Gastrocnemius medialis (tissue), 4 donors: ENCODE measurements around the gene GNAI2. TPM values are rescaled to one million over a fixed set of nuclear protein-coding genes. Genes with fewer than 3 reads are reported as not detected.

ENCODE experiments used
- ATAC-seq, 2 donors: fragments of 150-250 bp; one replicate each; pipeline ENCODE4 v1.9.1; 2016
- DNase-seq, 2 donors: peaks; one replicate each; pipeline ENCODE4 v3.0.0-alpha.2; 2019
- H3K27ac ChIP-seq, 4 donors: fragments of 200-600 bp; sonication (generic); 1 replicate in 1 of 4; 2 replicates in 3 of 4; pipeline ENCODE4 v1.5.1; 2016 to 2018; ENCODE audit warnings: mild to moderate bottlenecking in 2 of 4, moderate library complexity in 1 of 4
- H3K27me3 ChIP-seq, 3 donors: fragments of 200-600 bp; sonication (generic) in 2 of 3; 1 replicate in 1 of 3; 2 replicates in 2 of 3; pipeline versions ENCODE4 v1.5.1 to v1.6.0; 2016 to 2019; ENCODE audit warnings: mild to moderate bottlenecking in 1 of 3, moderate library complexity in 1 of 3
- H3K36me3 ChIP-seq, 2 donors: fragments of 200-600 bp; sonication (generic) in 1 of 2; one replicate each; pipeline ENCODE4 v1.5.1; 2017 to 2018
- H3K4me1 ChIP-seq, 2 donors: fragments of 200-600 bp; sonication (generic) in 1 of 2; one replicate each; pipeline ENCODE4 v1.5.1; 2016 to 2017; ENCODE audit warnings: mild to moderate bottlenecking in 2 of 2
- H3K4me3 ChIP-seq, 4 donors: fragments of 200-600 bp; sonication (generic) in 3 of 4; 1 replicate in 1 of 4; 2 replicates in 3 of 4; pipeline ENCODE4 v1.5.1; 2016 to 2019; ENCODE audit warnings: mild to moderate bottlenecking in 2 of 4
- H3K9me3 ChIP-seq, 3 donors: fragments of 200-600 bp; sonication (generic) in 2 of 3; 1 replicate in 1 of 3; 2 replicates in 2 of 3; pipeline ENCODE4 v1.5.1; 2016 to 2019
- POLR2A ChIP-seq, 2 donors: fragments of 450-650 bp; IDR thresholded peaks; one replicate each; pipeline ENCODE4 v1.6.1; 2017; ENCODE audit warnings: antibody characterized with exemption in 2 of 2, mild to moderate bottlenecking in 2 of 2, moderate library complexity in 2 of 2
- in situ Hi-C, 4 donors: fragments of 200-750 bp; cut with MboI; loops; one replicate each; pipeline versions ENCODE4 v1.15.0 to v1.8.0; 2017; ENCODE audit warnings: low sequenced_read_pairs in 4 of 4
- intact Hi-C: fragments of 100-400 bp; cut with DNase I; formaldehyde crosslinking; loops from one replicate; pipeline ENCODE4 v1.15.1; 2023; ENCODE audit warnings: low total_unique reads
- total RNA-seq, 4 donors: library from RNA; depleted of rRNA; stranded (reverse); fragments of >200 nt; gene quantifications; one replicate each; pipeline versions ENCODE4 v1.1.0 to v1.2.3, GENCODE V29; 2016
- TF ChIP-seq, protein P1 (sequence below), 5 experiments: fragments of 450-650 bp in 3 of 5; fragments of 200-600 bp in 2 of 5; sonication (generic) in 2 of 5; IDR thresholded peaks in 4 of 5; conservative IDR thresholded peaks in 1 of 5; 1 replicate in 4 of 5; 2 replicates in 1 of 5; pipeline ENCODE4 v1.5.1; 2016 to 2019; ENCODE audit warnings: antibody characterized with exemption in 5 of 5, mild to moderate bottlenecking in 3 of 5, moderate library complexity in 3 of 5

Gene GNAI2
- total RNA-seq, 4 donors from 2014 or later: 26.7 to 67.8 (median 39.8) TPM

GRCh38 chr3:50275996-50276761 is 40.2 kb downstream of the GNAI2 start:
- ATAC-seq: no peak
- Histone ChIP-seq H3K4me1 (peaks cover 20 to 35% of the 10 kb centered on the region in 2 donors), H3K9me3 (no peaks in the 10 kb centered on the region), H3K4me3 (no peak overlapping the region), H3K36me3 (no peaks in the 10 kb centered on the region), H3K27ac (no peak overlapping the region), H3K27me3 (no peaks in the 10 kb centered on the region)
- DNase-seq: no peak
- no peak for TF ChIP-seq POLR2A (IDR thresholded peaks at IDR 0.05)
- TF ChIP-seq, protein P1, sequence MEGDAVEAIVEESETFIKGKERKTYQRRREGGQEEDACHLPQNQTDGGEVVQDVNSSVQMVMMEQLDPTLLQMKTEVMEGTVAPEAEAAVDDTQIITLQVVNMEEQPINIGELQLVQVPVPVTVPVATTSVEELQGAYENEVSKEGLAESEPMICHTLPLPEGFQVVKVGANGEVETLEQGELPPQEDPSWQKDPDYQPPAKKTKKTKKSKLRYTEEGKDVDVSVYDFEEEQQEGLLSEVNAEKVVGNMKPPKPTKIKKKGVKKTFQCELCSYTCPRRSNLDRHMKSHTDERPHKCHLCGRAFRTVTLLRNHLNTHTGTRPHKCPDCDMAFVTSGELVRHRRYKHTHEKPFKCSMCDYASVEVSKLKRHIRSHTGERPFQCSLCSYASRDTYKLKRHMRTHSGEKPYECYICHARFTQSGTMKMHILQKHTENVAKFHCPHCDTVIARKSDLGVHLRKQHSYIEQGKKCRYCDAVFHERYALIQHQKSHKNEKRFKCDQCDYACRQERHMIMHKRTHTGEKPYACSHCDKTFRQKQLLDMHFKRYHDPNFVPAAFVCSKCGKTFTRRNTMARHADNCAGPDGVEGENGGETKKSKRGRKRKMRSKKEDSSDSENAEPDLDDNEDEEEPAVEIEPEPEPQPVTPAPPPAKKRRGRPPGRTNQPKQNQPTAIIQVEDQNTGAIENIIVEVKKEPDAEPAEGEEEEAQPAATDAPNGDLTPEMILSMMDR (IDR thresholded peaks at IDR 0.05 in 4 of 5, conservative IDR thresholded peaks at IDR 0.05 in 1 of 5): no peak
- intact Hi-C loops: no loop called here
- in situ Hi-C loops: loop anchor here in 1 of 4 donors (10.0 to 25.0 kb wide), 2 partner anchors 51 to 339 kb away; partner anchors contain the start of genes MON1A and RBM6

DNA sequence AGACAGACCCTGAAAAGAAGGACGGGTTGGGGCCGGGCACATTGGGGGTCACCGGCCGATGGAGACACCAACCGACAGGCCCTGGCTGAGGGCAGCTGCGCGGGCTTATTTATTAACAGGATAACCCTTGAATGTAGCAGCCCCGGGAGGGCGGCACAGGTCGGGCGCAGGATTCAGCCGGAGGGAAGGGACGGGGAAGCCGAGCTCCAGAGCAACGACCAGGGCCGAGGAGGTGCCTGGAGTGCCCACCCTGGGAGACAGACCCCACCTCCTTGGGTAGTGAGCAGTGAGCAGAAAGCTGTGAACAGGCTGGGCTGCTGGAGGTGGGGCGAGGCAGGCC is 40.7 kb downstream of the GNAI2 start:
- Histone ChIP-seq H3K27ac (no peak overlapping the region), H3K4me3 (no peak overlapping the region), H3K9me3 (no peaks in the 10 kb centered on the region), H3K27me3 (no peaks in the 10 kb centered on the region), H3K36me3 (no peaks in the 10 kb centered on the region), H3K4me1 (peaks cover 20 to 35% of the 10 kb centered on the region in 2 donors)
- intact Hi-C loops: no loop called here
- in situ Hi-C loops: loop anchor here in 1 of 4 donors (10.0 to 25.0 kb wide), 2 partner anchors 52 to 339 kb away; partner anchors contain the start of genes MON1A and RBM6
- no peak for ATAC-seq
- no peak for DNase-seq
- TF ChIP-seq POLR2A (IDR thresholded peaks at IDR 0.05): no peak
- TF ChIP-seq, protein P1 (IDR thresholded peaks at IDR 0.05 in 4 of 5, conservative IDR thresholded peaks at IDR 0.05 in 1 of 5): no peak

DNA sequence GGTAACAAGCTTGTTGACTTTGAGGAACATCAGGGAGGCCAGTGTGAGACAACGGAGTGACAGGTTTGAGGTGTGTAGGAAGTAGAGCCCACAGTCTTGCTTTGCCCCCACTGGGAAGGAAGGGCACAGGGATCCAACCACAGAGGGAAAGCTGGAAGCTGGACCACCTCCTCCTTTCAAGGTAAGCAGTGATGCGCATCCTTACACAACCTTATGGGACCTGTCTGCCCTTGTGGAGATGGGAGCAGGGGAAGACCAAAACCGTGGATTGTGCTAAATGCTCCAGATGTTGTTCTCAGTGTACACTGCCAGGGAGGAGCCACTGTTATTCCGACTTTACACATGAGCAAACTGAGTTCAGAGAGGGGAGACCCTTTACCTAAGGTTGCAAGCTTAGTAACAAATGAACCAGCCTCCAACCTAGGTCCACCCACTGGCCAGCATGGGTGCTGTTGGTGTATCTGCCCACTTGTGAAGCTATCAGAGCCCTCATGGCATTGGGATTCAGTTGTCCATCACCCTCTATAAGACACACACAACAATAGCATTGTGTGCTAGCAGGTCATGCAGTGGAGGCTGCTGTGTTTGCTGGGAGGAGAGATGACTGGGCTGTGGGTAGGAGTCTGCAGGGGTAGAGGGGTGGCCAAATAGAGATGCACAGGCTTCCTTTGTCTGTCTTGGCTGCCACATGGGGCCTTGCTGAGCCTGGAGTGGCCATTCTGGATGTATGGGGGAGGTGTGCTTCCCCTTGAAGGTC is 42.3 kb downstream of the GNAI2 start:
- H3K27me3 ChIP-seq: no peaks in the 10 kb centered on the region
- peak overlapping the region; percentile 77 to 88 (median 82) for H3K27ac ChIP-seq
- H3K36me3 ChIP-seq: no peaks in the 10 kb centered on the region
- in situ Hi-C loops: loop anchor here in 1 of 4 donors (10.0 to 25.0 kb wide), 2 partner anchors 54 to 341 kb away; partner anchors contain the start of genes MON1A and RBM6
- DNase-seq (no peak), ATAC-seq (peak in 1 of 2 donors; percentile 23)
- intact Hi-C loops: no loop called here
- TF ChIP-seq, protein P1 (IDR thresholded peaks at IDR 0.05 in 4 of 5, conservative IDR thresholded peaks at IDR 0.05 in 1 of 5): no peak
- TF ChIP-seq POLR2A (IDR thresholded peaks at IDR 0.05): no peak
- H3K4me3 ChIP-seq: no peak overlapping the region
- H3K4me1 ChIP-seq: peaks cover 16 to 31% of the 10 kb centered on the region in 2 donors
- H3K9me3 ChIP-seq: no peaks in the 10 kb centered on the region

GRCh38 chr3:50278880-50279224 is 42.8 kb downstream of the GNAI2 start, which contains the start of gene LSMEM2:
TSS of gene LSMEM2 (plus strand) at chr3:50279087. CDS start at chr3:50279114, 27 bp downstream.
- ATAC-seq (peak; percentile 92 to 93), DNase-seq (peak; percentile 53 to 88)
- Histone ChIP-seq H3K4me1 (peaks cover 15 to 25% of the 10 kb centered on the region in 2 donors), H3K27ac (peak within 1 kb of the TSS; percentile 77 to 88 (median 82)), H3K9me3 (no peaks in the 10 kb centered on the region), H3K27me3 (no peaks in the 10 kb centered on the region), H3K36me3 (no peaks in the 10 kb centered on the region), H3K4me3 (peak within 1 kb of the TSS in 2 of 4 donors; percentile 25 to 34)
- intact Hi-C loops (no loop called here), in situ Hi-C loops (loop anchor here in 1 of 4 donors (10.0 to 25.0 kb wide), 2 partner anchors 54 to 342 kb away; partner anchors contain the start of genes MON1A and RBM6)
- no peak for TF ChIP-seq POLR2A (IDR thresholded peaks at IDR 0.05)
- TF ChIP-seq, protein P1 (IDR thresholded peaks at IDR 0.05 in 4 of 5, conservative IDR thresholded peaks at IDR 0.05 in 1 of 5): no peak
